ENCODE data around the gene FAM131C.
"Not testable (repeated sequence)": the region's sequence is repeated elsewhere in the genome, so short reads cannot be mapped to it uniquely, and the experiment has no call there.

The FAM131C gene

DNA sequence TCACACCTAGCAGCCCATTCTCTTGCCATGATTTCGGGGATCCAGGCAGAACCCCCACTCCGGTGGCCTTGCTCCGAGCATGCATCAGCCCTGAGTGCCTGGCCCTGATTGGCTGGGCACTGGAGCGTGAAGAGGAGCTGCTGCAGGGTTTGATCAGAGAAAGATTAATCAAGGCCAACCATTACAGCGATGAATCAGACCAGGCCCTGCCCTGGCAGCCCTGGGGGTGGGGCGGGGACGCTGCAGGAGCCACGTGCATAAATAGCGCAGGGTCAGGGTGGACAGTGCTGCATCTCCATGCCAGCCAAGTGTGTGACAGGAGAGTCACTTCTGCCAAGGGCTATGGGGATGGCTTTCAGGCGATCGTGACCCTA lies 3.4 kb upstream of the FAM131C start:
- DNase-seq (ENCODE audit: low read depth) = no peak

DNA sequence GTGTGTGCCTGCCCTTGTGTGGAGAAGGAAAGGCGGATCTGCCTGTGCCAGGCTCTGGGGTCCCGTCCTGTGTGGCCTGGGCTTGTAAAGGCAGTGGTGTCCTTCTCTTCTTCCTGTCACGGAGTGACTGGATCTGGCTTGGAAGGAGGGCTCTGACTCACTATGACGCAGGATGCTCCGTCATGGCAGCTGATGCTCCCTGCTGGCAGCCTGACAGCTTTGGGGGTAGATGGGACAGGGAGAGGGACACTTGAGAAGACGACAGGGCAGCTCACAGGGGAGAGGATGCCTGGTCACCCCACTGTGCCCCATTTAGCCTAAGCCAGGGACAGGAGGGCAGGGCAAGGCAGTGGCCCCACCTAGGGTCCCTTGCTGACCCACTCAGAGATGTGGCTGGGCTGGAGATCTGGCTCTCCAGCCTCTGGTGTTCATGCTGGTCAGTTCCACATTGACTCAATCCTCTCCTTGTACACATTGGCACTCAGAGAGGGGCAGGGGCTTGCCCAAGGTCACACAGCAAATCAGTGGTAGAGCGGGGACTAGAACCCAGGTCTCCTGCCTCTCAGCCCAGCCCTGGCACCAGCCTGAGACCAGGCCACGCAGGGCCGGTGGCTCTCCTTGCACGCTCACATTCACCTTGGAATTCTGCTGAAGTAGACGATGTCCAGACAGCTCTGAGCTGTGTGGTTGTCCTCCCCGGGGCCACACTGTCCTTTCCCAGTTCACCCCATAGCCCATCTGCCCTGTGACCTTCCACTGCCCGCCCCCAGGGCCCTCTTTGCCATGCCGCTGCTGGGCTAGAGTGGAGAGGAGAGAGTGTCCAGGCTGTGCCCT lies 2.8 kb upstream of the FAM131C start:
- peak; percentile 87 for DNase-seq (ENCODE audit: low read depth)

DNA sequence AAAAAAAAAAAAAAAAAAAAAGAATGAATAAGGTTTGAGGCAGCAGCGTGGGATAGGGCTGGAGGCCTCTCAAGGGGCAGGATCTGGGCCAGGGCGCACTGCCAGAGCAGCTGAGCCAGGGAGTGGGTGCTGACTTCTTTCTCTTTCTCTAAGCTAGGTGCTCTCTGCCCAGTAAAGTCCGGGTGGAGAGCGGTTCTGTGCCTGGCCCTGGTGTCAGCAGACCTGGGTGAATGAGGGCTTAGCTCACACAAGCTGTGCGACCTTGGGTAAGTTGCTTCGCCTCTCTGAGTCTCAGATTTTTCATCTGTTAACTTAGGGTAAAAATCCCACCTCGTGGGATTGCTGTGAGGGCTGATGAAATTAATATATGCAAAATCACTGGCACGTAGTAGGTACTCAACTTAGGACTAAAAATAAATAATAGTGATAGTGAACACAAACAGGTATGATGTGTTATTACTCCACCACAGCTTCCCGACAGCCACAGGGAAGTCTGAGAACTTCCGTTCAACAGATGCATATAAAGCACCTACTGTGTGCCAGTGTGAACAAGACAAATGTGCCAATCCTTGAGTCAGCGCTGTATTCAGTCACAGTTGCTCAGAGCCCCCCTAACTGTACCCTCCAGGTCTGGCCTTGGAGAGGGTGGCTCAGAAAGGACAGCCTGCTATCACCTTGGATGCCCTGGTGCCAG lies 2.0 kb upstream of the FAM131C start:
- peak; percentile 47 for DNase-seq (ENCODE audit: low read depth)

DNA sequence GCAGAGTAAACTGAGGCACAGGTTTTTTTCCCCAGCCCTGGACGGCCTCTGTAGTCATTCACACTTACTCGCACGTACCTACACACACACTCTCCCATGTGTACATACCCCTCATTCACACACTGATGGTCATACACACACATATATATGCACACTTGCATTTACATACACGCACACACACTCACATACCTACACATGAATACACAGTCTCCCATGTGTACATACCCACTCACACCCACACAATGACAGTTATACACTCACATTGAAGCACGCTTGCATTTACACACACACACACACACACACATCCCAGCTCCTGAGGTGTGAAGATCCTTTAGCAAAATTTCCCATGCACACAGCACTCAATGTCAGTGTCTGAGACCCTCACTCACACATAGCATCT lies 766 bp upstream of the FAM131C start:
- DNase-seq (ENCODE audit: low read depth) = no peak

DNA sequence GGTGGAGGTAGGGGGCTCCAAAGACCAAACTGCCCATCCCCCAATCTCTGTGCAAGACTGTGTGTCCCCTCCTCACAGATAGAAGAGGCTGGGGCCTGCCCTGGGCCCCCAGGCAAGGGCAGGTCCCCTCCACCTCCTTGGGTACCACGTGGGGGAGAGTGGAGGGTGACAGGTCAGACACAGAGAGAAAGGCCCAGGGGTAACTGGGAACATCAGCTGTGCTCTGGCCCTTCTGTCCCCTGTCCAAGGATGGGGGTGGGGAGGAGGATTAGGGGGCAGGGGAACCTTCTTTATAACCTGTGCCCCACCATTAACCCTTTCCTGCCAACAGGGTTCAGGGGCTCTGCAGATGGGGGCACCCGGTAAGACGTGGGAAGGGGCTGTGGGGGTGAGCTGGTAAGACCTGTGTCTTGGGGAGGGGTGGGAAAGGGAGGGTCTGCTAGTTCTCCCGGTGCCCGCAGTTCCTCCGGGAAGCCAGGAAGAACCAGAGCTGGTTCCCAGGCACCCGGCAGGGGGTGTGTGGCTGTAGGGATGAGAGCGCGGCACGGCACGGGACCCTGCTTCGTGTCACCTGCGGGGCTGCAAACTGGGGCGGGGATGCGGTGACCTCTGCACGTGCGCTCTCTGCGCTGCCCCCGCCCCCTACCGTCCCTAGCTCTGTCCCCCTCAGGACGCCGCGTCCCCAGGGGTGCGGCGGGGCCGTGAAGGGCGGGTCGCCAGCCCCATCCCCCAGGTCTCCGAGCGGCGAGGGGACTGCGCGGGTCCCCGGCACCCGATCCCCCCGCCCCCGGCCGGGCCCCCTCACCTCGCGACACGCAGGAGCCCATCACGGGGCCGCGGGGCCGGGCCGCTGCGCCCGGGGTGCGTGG lies 601 bp downstream of the FAM131C start:
- DNase-seq (ENCODE audit: low read depth) = no peak

DNA sequence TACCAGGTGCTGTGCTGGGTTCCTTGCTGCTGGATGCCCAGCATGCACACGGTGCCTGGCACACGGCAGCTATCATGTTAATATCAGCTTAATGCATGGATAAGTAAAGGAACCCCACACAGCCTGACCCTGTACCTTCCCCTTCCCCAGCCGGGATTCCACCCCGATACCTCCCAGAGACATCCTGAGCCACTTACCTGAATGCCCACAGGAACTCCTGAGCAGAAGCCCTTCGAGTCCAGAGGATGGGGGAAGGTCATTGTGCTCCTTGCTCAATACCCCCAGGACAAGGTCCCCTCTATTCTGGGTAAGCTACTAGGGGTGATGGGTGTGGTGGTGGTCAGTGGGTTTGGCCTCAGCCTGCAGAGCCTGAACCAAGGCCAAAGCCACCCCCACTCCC lies 1.4 kb downstream of the FAM131C start:
- no peak for DNase-seq (ENCODE audit: low read depth)

DNA sequence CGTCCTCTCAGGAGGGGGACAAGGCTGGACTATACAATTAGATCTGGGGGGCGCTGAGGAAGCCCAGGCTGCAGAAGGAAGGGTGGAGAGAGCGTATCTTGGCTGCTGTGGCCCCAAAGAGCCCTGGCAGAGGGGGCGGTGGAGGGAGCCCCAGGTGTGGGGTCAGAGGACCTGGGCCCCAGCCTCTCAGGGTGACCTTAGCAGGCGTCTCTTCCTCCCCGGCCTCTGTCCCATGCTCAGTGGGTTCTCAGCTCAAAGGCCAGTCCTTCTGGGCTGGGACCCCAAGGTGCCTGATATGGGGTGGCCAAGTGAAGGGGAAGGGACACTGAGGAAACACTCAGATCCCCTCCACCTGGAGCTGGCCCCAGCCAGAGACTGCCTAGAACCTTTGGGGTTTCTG lies 1.8 kb downstream of the FAM131C start:
- DNase-seq (ENCODE audit: low read depth) = no peak

DNA sequence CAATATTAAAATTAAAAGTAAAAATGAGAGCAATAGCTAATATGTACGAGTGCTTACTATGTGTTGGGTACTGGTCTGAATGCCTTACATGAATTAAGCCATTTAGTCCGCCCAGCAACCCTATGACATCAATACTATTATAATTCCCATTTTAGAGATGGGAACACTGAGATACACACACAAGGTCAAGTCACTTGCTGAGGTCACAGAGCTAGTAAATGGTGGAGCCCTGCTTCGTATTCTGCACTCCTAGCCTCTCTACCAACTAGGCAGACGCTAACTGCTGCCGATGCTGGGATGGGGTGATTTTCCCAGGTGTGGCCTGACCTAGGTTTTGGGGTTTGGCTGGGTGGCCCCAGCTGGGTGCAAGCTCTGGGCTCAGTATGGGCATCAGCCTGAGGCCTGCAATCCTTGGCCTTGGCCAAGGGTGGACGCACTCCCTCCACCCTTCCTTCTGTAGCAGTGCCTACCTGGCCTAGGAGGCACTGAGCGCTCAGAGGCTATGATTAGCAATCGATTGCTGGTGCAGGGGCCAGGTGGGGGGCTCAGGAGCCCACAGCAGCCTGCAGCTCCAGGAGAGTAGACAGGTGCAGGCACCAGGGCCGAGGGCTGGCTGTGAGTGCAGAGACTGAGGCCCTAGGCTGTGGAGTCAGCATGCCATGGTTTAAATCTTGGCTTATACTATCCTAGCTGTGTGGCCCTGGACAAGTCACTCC lies 2.7 kb downstream of the FAM131C start:
- no peak for DNase-seq (ENCODE audit: low read depth)

DNA sequence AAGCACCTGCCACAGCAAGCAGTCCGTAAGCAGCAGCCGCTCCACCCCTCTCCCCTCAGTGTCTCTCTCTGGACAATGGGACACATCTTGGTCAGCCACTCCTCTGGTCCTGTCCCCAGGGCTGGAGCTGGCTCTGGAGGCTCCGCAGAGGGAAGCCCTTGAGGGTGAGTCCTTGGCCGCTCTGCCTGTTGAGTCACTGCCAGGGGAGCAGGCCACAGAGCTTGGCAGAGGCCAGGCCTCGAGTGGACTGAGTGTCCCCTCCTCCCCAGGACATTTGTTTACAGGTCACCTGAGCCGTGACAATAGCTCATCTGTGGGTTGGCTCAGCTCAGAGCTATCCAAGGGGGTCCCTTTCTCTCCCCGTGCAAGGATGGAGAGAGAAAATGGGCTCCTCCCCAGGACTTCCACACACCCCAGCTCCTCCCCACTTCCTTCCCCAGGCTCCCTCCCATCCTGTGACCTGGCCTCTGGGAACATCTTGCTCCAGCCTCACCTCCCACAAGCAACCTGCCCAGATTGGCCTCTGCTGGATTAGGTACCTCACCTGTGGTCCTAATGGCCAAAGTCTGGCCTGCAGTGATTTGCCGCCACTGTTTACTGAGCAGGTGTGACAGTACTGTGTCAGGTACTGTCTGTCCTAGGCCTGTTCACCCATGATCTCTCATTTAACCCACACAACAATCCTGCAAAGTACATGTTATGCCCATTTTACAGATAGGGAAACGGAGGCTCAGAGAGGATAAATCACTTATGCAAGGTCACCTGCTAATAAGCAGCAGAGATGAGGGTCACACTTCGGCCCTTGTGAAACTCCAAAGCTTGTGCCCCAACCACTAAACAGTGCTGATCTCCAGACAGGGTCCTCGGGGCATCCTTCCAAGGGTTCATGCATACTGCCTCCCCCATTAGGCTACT lies 4.8 kb downstream of the FAM131C start:
- no peak for DNase-seq (ENCODE audit: low read depth)

DNA sequence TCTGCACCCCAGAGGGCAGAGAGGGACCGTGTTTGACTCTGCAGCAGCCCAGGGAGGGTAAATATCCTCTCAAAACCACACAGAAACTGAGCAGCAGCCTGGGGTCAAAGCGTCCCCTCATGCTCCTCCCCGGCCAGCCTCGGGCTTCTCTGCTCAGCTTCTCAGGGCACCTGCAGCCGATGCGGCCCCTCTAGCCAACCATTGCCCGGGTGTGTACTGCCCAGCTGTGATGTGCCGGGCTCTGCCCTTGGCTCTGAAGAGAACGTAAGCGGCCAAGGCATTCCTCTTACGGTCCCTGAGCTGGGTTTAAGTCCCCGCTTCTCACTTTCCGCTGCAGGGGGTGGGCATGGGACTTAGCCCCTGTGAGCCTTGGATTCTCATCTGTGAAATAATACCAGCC lies 5.5 kb downstream of the FAM131C start:
- no peak for DNase-seq (ENCODE audit: low read depth)

DNA sequence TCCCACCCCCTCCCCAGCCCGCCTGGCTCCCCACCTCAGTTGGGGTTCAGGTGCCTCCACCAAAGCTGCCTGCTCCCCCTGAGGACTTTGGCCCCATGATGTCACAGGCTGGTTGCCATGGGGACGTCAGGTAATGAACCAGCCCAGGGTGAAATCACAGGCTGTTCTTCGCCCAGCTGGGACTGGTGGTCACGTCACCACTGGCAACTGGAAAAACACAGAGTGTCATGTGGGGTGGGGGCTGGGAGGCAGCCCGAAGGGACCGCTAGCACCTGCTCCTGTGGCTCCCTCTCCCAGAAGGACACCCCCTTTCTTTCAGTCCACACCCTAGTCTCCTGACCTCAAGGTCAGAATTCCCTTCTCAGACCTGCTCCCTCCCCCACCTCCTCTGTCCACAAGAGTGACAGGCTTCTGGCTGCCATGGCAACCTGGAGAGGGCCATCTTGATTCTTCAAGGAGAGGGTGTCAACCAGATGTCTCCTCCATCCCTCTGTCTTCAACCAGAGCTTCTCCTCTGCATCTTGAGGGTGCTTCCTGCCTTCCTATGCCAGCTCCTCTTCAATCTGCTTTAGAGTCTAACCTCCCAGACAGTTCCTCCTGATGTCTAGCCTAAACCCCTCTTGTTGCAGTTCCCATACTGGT lies 6.2 kb downstream of the FAM131C start:
- no peak for DNase-seq (ENCODE audit: low read depth)

DNA sequence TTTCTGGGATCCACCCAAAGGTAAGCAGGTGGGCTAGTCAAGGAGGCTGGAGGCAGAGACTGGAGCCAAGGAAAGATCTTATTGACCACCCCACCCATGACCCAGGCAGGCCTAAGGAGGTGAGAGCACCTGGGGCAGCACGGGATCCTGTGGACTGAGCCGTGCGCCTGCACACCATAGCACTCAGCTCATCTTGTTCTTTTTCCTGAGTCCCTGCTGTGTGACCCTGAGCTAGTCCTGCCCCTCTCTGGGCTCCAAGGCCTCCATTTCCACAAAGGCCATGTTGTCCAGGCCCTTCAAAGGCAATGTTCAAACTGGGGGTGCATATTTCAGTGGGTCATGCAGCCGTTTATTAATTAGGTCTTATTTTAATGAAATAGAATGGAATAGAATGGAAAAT lies 7.2 kb downstream of the FAM131C start:
- no peak for DNase-seq (ENCODE audit: low read depth)

DNA sequence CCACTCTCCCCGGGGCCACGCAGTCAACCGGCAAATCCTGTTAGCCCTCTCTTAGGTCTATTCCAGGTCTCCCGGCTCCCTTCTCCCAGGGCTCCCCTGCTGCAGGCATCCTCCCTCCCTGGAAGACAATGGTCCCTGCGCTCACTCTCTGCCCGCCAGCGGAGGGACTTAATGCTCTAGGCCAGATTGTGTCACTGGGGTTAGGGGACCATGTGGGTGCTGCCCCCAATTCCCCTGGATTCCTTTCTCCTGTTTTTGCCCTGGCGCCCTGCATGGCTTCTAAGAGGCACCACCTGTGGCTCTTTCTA lies 8.2 kb downstream of the FAM131C start:
- no peak for DNase-seq (ENCODE audit: low read depth)

DNA sequence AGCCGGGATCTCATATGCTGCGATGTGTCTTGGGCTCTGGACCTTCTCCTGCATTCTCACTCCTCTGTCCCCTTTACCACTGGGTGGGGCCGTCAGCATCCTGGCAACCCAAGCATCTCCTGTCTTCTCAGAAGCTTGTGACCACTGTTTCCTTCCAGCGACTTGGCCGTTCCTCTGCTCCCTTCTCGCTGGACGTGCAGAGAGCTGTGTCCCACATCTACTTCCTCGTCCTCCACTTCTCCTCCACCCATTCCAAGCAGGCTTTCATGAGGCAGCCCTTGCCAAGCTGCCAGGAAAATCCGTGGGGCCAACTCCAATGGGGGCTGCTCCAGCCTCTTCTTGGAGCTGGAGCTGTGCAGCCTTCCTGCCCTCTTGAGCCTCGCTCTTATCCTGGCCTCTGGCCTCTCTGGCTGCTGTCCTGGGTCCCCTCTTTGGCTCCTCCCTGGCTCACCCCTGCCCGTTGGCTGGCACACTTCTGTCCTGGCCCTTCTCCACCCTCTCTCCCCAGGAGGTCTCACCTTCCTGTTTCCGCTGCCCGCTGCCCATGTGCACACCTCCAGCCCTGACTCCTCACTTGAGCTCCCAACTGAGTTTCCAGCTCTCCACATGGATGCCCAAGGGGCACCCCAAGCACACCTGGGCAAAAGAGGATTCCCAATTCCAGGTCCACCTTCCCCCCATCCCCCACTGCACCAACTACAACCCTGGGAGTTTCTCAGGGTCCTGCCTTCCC lies 8.7 kb downstream of the FAM131C start:
- DNase-seq (ENCODE audit: low read depth) = no peak

DNA sequence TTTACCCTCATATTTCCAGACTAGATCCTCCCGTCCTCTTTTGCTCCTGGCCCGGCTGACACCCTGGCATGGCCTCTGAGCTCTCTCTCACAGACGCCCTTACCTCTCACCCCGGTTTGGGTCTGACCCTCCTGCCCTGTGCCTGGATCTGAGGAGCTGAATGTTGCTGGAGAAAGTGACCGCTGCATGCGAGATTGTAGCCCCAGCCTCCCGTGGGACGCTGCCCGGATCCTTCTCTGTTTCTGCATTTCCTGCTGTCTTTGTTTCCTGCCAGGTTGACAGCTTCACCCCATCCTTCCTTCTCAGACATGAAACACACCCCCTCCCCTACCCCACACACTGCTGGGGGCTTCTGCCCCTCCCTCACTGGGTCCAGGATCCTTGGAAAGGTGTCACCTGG lies 9.5 kb downstream of the FAM131C start:
- no peak for DNase-seq (ENCODE audit: low read depth)

DNA sequence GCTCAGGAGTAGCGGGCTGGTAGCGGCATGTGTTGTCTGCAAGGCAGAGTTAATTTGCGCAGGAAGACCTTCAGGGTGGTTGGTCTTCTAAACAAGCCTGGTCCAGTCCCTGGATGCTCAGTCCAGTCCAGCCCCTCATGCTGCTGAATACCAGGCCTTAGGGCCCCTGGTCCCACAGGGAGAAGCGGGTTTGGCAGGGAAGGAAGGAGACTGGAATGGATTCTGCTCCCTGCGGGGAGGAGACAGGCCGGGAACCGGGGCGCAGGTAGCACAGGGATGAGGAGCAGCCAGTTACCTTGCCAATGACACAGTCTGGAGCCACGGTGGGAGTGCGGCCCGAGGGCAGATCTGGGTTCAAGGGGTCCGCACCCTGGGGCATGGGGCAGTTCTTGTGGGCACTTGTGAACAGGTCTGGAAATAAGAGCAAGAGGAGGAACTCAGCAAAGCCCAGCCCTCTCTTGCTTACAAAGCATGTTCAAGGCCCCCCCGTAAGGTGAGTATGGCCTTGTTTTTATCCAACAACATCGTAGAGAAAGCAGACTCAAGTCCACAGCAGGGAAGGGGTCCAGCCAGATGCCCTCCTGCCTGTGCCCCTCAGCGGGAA lies 10.1 kb downstream of the FAM131C start:
- DNase-seq (ENCODE audit: low read depth) = no peak

DNA sequence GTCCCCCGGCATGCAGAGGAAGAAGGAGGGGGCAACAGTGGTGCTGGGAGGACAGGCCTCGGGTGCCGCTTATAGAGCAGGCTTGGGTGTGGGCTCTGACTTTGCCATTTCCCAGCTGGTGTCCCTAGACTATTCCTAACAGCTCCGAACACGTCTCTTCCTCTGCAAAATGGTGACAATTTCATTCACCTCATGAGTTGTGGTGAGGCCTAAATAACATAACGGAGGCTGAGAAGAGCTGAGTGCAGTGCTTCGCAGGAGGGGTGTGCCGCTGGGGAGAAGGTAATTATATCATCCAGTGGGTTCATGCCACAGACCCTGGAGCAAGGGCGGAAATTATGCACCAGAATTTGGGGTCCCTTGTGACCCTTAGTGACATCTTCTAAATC lies 10.8 kb downstream of the FAM131C start:
- DNase-seq (ENCODE audit: low read depth) = not testable (repeated sequence)

DNA sequence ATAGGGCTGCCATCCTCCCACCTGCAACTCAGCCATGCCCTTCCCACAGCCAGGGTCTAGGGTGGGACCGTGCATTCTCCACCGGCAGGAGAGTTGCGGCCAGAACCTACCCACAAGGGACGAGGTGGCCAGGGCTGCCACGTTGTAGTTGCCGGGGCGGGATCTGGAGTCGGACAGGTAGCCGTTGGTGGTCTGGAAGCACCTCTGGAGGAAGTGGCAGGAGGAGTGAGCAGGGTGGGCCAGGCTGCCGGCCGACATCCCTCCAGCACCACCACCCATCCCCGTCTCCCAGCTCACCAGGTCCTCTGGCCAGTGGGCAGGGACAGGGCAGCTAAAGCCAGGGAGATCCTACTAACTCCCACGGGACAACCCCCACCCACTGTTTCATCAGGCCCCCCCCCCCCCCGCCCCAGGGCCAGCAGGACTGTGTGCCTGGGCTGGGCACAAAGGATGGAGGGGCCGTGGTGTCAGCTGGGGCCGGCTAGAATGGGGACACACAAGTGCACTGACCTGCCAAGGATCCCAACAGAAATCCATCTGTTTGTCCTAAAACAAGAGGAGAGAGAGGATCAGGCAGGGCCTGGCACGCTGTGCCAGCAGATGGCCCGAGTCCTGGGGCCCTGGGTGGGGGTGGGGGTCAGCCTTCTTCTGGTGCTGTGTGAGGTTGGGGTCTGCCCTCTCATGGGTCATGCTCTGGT lies 11.3 kb downstream of the FAM131C start:
- not testable (repeated sequence) for DNase-seq (ENCODE audit: low read depth)

DNA sequence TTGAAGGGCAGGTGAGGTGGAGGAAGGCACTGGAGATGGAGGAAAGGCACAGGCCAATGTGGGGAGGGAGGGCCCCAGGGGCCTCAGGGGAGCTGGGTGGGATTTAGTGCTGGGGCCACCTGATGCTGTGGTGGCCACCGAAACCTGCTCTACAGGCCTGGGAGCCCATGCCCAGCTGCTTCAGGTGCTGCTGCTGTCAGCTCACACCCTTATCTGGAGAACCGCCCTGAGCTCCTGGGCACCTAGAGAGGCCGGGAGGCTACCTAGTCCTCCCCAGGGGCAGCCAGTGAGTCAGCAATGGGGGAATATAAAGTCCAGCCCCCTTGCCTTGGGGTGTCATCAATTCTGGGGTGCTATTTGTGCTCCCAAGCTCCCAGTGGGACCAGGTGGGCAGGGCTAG lies 12.2 kb downstream of the FAM131C start:
- no peak for DNase-seq (ENCODE audit: low read depth)

Data from stromal cell of bone marrow (primary cell).